ENCODE measurements around the gene DEFB124. TPM values are rescaled to one million over a fixed set of nuclear protein-coding genes. Genes with fewer than 3 reads are reported as not detected.

The DEFB124 gene
- total RNA-seq, 1 experiment from 2014 or later, result not detected

- TF ChIP-seq IRF2 (CRISPR knock-in tag; IDR thresholded peaks at IDR 0.05; ENCODE audit: borderline replicate concordance, low read depth), result no peak
- TF ChIP-seq, protein P1, sequence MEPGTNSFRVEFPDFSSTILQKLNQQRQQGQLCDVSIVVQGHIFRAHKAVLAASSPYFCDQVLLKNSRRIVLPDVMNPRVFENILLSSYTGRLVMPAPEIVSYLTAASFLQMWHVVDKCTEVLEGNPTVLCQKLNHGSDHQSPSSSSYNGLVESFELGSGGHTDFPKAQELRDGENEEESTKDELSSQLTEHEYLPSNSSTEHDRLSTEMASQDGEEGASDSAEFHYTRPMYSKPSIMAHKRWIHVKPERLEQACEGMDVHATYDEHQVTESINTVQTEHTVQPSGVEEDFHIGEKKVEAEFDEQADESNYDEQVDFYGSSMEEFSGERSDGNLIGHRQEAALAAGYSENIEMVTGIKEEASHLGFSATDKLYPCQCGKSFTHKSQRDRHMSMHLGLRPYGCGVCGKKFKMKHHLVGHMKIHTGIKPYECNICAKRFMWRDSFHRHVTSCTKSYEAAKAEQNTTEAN (CRISPR knock-in tag; IDR thresholded peaks at IDR 0.05), result no peak
- no peak for TF ChIP-seq PREB (CRISPR knock-in tag; IDR thresholded peaks at IDR 0.05; ENCODE audit: borderline replicate concordance)
- TF ChIP-seq, protein P2, sequence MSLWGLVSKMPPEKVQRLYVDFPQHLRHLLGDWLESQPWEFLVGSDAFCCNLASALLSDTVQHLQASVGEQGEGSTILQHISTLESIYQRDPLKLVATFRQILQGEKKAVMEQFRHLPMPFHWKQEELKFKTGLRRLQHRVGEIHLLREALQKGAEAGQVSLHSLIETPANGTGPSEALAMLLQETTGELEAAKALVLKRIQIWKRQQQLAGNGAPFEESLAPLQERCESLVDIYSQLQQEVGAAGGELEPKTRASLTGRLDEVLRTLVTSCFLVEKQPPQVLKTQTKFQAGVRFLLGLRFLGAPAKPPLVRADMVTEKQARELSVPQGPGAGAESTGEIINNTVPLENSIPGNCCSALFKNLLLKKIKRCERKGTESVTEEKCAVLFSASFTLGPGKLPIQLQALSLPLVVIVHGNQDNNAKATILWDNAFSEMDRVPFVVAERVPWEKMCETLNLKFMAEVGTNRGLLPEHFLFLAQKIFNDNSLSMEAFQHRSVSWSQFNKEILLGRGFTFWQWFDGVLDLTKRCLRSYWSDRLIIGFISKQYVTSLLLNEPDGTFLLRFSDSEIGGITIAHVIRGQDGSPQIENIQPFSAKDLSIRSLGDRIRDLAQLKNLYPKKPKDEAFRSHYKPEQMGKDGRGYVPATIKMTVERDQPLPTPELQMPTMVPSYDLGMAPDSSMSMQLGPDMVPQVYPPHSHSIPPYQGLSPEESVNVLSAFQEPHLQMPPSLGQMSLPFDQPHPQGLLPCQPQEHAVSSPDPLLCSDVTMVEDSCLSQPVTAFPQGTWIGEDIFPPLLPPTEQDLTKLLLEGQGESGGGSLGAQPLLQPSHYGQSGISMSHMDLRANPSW (CRISPR knock-in tag; conservative IDR thresholded peaks at IDR 0.05; ENCODE audit: low read depth), result no peak
- TF ChIP-seq HMGA2 (CRISPR knock-in tag; IDR thresholded peaks at IDR 0.05), result no peak
- TF ChIP-seq ZNF263 (CRISPR knock-in tag; IDR thresholded peaks at IDR 0.05; ENCODE audit: low read depth), result no peak
- TF ChIP-seq ZNF423 (CRISPR knock-in tag; IDR thresholded peaks at IDR 0.05), result no peak
- TF ChIP-seq KAT7 (CRISPR knock-in tag; IDR thresholded peaks at IDR 0.05; ENCODE audit: borderline replicate concordance), result no peak
- TF ChIP-seq PRDM15 (CRISPR knock-in tag; IDR thresholded peaks at IDR 0.05), result no peak
These were observed 756 bp upstream of the DEFB124 start (continued) for GRCh38 chr20:31475472-31476293.

DNA sequence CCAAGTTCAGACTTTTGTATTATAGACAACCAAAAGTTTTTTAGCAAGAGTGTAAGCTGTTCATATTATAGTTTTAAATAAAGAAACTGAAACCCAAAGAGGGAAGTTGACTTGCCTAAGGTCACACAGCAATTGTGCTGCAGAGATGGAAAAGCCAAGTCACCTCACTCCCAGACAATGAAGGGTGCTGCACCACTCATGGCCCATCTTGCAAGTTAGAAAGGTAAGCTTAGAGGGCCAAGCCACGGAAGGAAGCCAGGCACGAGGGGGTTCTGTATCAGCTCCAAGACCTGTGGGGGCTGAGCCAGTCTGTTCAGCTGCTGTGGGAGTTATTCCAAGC is 860 bp downstream of the DEFB124 start:
- H3K4me3 Mint-ChIP-seq, result no peak overlapping the region
- DNase-seq (ENCODE audit: low spot score), result no peak
- peaks cover 41% of the 10 kb centered on the region for H3K9me3 Mint-ChIP-seq

More for the DNA sequence above, 860 bp downstream of the DEFB124 start:
- no peak for ATAC-seq
- Mint-ChIP-seq H3K27ac (no peak overlapping the region), H3K4me1 (no peaks in the 10 kb centered on the region), H3K27me3 (ENCODE audit: low read depth) (peaks cover 59% of the 10 kb centered on the region), H3K36me3 (peaks cover 39% of the 10 kb centered on the region)
- CTCF ChIA-PET, result interaction anchor here (1.1 to 1.6 kb wide), 2 partner anchors 28 to 29 kb away, joined by 5 to 6 read pairs; no protein-coding TSS in a partner anchor
- no peak for TF ChIP-seq JAZF1 (CRISPR knock-in tag; IDR thresholded peaks at IDR 0.05)
- no peak for TF ChIP-seq USF2 (CRISPR knock-in tag; IDR thresholded peaks at IDR 0.05)
- TF ChIP-seq NR1H2 (CRISPR knock-in tag; IDR thresholded peaks at IDR 0.05), result no peak
- TF ChIP-seq ZNF416 (CRISPR knock-in tag; IDR thresholded peaks at IDR 0.05), result no peak
- TF ChIP-seq ZNF263 (CRISPR knock-in tag; IDR thresholded peaks at IDR 0.05; ENCODE audit: low read depth), result no peak
- no peak for TF ChIP-seq CBFB (CRISPR knock-in tag; IDR thresholded peaks at IDR 0.05; ENCODE audit: low read depth)
- POLR2A ChIA-PET, result no interaction called here

Measured in WTC11 (cell line).